Renal pelvis (tissue), 3 donors: ENCODE results near the gene C1orf50. TPM values are rescaled to one million over a fixed set of nuclear protein-coding genes. Genes with fewer than 3 reads are reported as not detected.

Experiments used
- polyA plus RNA-seq, 3 donors: library from polyadenylated mRNA; unstranded; fragments of 120-200 nt; gene quantifications; one replicate each; pipeline ENCODE4 v1.2.1, GENCODE V29; 2013; ENCODE audit not compliant: insufficient read length in 3 of 3

Gene C1orf50
- polyA plus RNA-seq, 3 donors = 10.2 to 15.3 (median 12.5) TPM

Other genes with a start within 250 kb of the C1orf50 start
- gene PPIH, start 108.8 kb upstream of the C1orf50 start, polyA plus RNA-seq = 10 to 100 TPM; 56.6 to 59.5 (median 57.1) TPM
- 100 to 1,000 TPM; 628 to 660 (median 641) TPM for gene YBX1, start 84.8 kb upstream of the C1orf50 start, polyA plus RNA-seq
- 100 to 1,000 TPM in 2 of 3 donors, 10 to 100 TPM in 1; 92.5 to 133 (median 119) TPM for gene CLDN19, start 27.0 kb upstream of the C1orf50 start, polyA plus RNA-seq
- 10 to 100 TPM; 68.8 to 73.5 (median 69.0) TPM for gene P3H1, start 221 bp upstream of the C1orf50 start, polyA plus RNA-seq
- 1 to 10 TPM in 2 of 3 donors, under 1 TPM in 1; 0.75 to 1.2 (median 1.0) TPM for gene TMEM269, start 17.7 kb downstream of the C1orf50 start, polyA plus RNA-seq
- 10 to 100 TPM; 19.5 to 26.1 (median 24.3) TPM for gene ERMAP, start 49.9 kb downstream of the C1orf50 start, polyA plus RNA-seq
- gene SVBP, start 50.1 kb downstream of the C1orf50 start, polyA plus RNA-seq = 10 to 100 TPM; 64.1 to 68.3 (median 64.4) TPM
- gene ZNF691, start 79.4 kb downstream of the C1orf50 start, polyA plus RNA-seq = 10 to 100 TPM; 19.7 to 24.6 (median 21.7) TPM
- gene SLC2A1, start 191.6 kb downstream of the C1orf50 start, polyA plus RNA-seq = 10 to 100 TPM; 44.5 to 48.1 (median 45.5) TPM